Rectal smooth muscle tissue (tissue), 1 donor: ENCODE measurements around the gene TRPM6.
"Not testable (repeated sequence)": the region's sequence is repeated elsewhere in the genome, so short reads cannot be mapped to it uniquely, and the experiment has no call there.

Source experiments
- H3K27ac ChIP-seq: one replicate; pipeline ENCODE4 v1.7.0; 2013; ENCODE audit warnings: low read depth, low read length, inconsistent platforms
- H3K27me3 ChIP-seq: one replicate; pipeline ENCODE4 v1.7.0; 2013; ENCODE audit warnings: low read length; ENCODE audit not compliant: control insufficient read depth, insufficient read depth
- H3K36me3 ChIP-seq: one replicate; pipeline ENCODE4 v1.7.0; 2013; ENCODE audit warnings: low read length; ENCODE audit not compliant: control insufficient read depth, insufficient read depth
- H3K4me1 ChIP-seq: one replicate; pipeline ENCODE4 v1.7.0; 2013; ENCODE audit warnings: low read length; ENCODE audit not compliant: control insufficient read depth, insufficient read depth
- H3K4me3 ChIP-seq: one replicate; pipeline ENCODE4 v1.7.0; 2013; ENCODE audit warnings: low read length
- H3K9ac ChIP-seq: one replicate; pipeline ENCODE4 v1.7.0; 2013; ENCODE audit warnings: low read length

TRPM6 gene, protein sequence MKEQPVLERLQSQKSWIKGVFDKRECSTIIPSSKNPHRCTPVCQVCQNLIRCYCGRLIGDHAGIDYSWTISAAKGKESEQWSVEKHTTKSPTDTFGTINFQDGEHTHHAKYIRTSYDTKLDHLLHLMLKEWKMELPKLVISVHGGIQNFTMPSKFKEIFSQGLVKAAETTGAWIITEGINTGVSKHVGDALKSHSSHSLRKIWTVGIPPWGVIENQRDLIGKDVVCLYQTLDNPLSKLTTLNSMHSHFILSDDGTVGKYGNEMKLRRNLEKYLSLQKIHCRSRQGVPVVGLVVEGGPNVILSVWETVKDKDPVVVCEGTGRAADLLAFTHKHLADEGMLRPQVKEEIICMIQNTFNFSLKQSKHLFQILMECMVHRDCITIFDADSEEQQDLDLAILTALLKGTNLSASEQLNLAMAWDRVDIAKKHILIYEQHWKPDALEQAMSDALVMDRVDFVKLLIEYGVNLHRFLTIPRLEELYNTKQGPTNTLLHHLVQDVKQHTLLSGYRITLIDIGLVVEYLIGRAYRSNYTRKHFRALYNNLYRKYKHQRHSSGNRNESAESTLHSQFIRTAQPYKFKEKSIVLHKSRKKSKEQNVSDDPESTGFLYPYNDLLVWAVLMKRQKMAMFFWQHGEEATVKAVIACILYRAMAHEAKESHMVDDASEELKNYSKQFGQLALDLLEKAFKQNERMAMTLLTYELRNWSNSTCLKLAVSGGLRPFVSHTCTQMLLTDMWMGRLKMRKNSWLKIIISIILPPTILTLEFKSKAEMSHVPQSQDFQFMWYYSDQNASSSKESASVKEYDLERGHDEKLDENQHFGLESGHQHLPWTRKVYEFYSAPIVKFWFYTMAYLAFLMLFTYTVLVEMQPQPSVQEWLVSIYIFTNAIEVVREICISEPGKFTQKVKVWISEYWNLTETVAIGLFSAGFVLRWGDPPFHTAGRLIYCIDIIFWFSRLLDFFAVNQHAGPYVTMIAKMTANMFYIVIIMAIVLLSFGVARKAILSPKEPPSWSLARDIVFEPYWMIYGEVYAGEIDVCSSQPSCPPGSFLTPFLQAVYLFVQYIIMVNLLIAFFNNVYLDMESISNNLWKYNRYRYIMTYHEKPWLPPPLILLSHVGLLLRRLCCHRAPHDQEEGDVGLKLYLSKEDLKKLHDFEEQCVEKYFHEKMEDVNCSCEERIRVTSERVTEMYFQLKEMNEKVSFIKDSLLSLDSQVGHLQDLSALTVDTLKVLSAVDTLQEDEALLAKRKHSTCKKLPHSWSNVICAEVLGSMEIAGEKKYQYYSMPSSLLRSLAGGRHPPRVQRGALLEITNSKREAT (N-terminal part only)

DNA sequence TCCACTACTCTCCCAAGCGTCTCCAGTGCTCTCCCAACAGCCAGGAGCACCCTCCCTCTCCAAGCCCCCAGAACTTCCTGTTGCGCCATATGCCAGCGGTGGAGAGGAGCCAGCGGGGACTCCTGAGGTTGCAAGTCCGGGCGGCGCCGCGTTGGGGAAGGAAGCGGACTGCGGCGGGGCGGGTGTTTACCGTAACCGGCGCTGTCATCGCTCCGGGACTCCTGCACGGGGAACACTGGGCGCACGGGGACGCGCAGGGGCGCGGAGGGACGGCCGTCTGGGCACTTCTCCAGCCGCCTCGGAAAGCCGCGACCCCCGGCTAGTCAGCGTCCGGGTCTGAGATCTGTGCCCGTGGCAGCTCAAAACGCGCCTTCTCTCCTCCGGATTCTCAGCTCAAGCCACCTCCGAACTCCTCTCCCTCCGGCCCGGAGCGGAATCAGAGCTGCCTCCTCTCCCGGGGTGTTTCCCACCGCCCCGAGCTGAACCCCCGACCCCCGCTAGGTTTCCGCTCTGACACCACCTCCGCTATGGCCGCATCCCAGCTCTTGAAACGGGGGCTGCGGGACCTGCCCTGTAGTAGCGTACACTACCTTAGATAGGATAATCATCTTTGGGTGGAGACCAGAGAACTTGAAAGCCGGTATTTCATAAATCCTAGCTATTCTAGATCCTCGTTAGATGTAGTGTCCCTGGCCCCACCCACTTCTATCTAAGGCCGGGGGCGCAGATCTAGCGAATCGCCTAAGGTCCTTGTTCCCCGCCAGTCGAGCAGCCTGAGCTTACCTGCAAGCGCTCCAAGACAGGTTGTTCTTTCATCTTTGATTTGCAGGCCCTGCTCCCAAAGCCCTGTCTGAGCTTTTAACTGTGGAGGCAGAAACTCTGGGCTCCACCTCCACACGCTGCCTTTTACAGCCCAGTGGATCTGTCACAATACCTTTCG lies at the start of gene TRPM6:
Gene TRPM6 (minus strand): TSS at position 881 of the 940 bp plus-strand sequence. CDS start 65 bp downstream, at position 816.
- no peaks in the 10 kb centered on the region for H3K27me3 ChIP-seq
- peaks cover 3% of the 10 kb centered on the region for H3K4me1 ChIP-seq
- peak within 1 kb of the TSS; percentile 69 for H3K4me3 ChIP-seq
- no peak within 1 kb of the TSS for H3K9ac ChIP-seq
- no peaks in the 10 kb centered on the region for H3K36me3 ChIP-seq
- no peak within 1 kb of the TSS for H3K27ac ChIP-seq

DNA sequence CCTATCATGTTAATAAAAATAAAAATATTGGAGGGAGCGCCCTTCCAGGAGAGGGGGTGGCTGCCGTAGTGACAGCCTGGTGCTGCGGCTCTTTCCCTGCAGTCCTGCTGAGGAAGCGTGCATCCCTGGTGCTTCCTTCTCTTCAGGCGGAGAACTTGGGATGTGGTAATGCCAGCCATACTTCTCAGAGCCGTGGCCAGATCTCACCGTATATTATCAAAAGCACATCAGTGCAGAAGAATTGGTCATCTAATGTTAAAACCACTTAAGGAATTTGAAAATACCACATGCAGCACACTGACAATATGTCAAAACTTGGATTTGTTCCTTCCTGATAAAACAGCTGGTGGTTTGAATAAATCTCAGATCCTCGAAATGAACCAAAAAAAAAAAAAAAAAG lies 47.3 kb upstream of the TRPM6 start:
- Histone ChIP-seq H3K27me3 (no peaks in the 10 kb centered on the region), H3K4me3 (no peak overlapping the region), H3K4me1 (no peaks in the 10 kb centered on the region), H3K36me3 (no peaks in the 10 kb centered on the region), H3K27ac (no peak overlapping the region), H3K9ac (no peak overlapping the region)

DNA sequence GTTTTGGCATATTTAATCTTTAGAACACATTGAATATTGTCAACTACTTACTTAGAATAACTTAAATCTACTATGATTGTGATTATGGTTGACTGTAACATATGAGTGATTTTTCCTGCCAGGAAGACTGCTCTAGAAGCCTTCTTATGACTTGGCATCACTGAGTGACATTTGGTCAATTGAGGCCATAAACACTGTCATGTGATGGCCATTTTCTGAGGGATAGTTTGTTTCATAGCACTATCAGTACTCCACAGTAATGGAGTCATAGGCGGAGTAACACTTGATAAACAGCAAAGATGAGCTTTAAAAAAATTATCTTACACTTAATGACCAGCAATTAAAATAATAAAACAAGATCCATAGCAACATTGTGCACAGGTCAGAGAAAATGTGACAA lies 34.0 kb upstream of the TRPM6 start:
- H3K4me1 ChIP-seq, result no peaks in the 10 kb centered on the region
- H3K27me3 ChIP-seq, result no peaks in the 10 kb centered on the region
- no peak overlapping the region for H3K9ac ChIP-seq
- H3K4me3 ChIP-seq, result no peak overlapping the region
- H3K36me3 ChIP-seq, result no peaks in the 10 kb centered on the region
- no peak overlapping the region for H3K27ac ChIP-seq

DNA sequence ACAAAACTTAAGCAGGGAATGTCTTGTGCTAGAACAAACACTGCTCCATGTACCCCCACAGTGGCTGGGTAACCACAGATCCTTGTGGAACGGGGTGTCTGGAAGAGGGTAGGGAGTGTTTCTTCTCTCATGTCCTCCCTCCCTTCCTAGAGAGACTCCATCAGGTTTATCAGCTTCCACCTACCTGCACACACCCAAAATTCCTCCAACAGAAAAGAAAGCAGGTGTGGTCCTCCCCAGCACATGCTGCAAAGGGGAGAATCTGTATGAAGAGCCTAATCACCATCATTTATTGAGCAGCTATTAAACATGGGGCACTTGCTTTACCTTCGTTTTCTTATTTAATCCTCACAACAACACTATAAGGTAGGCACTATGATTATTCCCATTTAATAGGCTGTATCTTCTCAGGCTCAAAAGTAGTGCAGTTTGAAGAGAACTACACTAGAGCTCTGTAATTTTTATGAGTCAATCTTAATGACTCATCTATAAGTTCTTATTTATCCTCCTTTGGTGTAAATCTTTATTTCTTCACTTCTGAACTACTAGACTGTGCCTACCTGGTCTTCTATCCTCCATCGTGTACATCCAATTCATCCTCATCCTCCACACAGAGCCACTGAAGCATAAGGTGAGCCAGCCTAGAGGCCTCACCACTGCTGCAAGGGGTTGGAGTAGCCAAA lies 33.4 kb upstream of the TRPM6 start:
- Histone ChIP-seq H3K9ac (no peak overlapping the region), H3K4me1 (no peaks in the 10 kb centered on the region), H3K27ac (no peak overlapping the region), H3K4me3 (no peak overlapping the region), H3K36me3 (no peaks in the 10 kb centered on the region), H3K27me3 (no peaks in the 10 kb centered on the region)

DNA sequence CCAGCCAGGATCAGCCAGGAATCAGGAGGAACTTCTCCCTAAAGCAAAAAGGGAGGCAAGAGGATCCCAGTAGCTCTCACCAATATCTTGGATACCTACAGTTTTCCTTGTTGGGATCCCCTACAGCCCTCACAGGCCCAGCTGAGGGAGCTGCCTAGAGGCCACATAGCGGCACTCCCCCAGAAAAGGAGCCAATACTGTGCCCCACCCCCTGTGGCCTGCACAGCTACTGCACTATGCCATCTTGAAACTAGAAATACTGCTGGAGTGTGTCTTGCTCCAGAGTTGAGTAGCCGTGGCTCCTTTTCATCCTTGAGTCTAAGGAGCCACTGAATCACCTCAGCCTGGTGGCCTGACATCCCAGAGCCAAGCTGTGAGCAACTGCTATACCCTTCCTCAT lies 22.3 kb upstream of the TRPM6 start:
- no peak overlapping the region for H3K4me3 ChIP-seq
- no peaks in the 10 kb centered on the region for H3K36me3 ChIP-seq
- H3K27me3 ChIP-seq, result peaks cover 4% of the 10 kb centered on the region
- H3K4me1 ChIP-seq, result no peaks in the 10 kb centered on the region
- no peak overlapping the region for H3K9ac ChIP-seq
- no peak overlapping the region for H3K27ac ChIP-seq

DNA sequence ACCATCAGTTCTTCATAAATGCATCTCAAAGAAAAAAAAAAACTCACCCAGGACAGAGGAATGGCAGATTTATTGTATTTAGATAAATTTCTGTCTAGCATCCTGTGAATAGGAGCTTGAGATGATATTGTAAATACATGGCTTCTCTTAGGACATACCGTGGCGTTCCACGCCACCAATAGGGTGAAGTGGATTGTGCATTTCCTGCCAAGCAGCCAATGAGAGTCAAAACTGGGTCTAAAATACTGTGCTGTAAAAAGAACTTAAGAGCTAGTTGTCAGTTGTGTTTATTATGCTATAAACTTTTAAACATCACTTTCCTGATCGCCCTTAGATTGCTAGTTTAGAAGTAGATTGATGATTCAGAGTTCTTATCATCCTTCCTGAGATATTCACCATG lies 20.9 kb upstream of the TRPM6 start:
- Histone ChIP-seq H3K9ac (no peak overlapping the region), H3K36me3 (no peaks in the 10 kb centered on the region), H3K27ac (no peak overlapping the region), H3K27me3 (peaks cover 4% of the 10 kb centered on the region), H3K4me1 (no peaks in the 10 kb centered on the region), H3K4me3 (no peak overlapping the region)

DNA sequence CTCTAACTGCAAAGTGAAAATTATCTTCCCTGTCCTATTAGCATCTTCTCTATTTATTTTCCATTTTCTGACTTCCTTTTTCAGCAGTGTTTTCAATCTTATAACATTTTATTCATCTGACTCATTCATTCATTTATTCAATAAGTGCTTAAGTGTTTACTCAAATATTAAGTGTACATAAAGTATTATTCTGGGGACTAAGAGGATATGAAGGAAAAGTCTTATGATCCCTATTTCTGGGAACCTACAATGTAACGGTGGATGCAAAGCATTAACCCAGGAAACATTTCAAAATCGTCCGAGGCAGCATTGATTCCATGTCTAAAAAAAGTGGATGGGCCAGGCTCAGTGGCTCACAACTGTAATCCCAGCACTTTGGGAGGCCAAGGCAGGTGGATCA lies 19.4 kb upstream of the TRPM6 start:
- Histone ChIP-seq H3K4me1 (no peaks in the 10 kb centered on the region), H3K9ac (no peak overlapping the region), H3K27ac (no peak overlapping the region), H3K36me3 (no peaks in the 10 kb centered on the region), H3K27me3 (peaks cover 4% of the 10 kb centered on the region), H3K4me3 (no peak overlapping the region)

DNA sequence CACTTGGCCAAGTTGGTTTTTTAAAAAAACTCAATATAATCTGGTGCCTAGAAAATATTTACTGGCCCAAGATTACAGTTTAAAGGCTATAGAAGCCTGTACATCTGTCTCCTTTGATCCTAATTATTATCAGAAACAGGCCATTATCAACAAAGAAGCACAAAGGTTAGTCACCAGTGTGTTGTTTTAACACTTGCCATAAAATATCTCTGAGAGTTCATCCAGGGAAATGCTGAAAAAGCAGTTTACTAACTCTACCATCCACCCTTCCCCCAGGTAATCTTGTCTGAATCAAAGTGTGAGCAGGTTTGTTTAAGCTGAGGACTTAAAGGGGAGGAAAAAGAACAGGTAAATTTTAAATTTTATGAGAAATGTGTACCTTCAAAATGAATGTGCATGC lies 13.3 kb upstream of the TRPM6 start:
- Histone ChIP-seq H3K36me3 (no peaks in the 10 kb centered on the region), H3K4me3 (no peak overlapping the region), H3K9ac (no peak overlapping the region), H3K4me1 (no peaks in the 10 kb centered on the region), H3K27me3 (no peaks in the 10 kb centered on the region), H3K27ac (no peak overlapping the region)

DNA sequence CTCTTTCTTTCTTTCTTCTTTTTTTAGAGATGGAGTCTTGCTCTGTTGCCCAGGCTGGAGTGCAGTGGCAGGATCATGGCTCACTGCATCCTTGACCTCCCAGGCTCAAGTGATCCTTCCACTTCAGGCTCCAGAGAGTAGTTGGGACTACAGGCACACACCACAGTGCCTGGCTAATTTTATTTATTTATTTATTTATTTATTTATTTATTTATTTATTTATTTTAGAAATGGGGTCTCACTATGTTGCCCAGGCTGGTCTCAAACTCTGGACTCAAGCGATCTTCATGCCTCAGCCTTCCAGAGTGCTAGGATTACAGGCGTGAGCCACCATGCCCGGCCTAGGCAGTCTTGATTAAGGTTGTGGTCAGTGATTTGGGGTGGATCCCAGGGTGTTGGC lies 728 bp upstream of the TRPM6 start:
- not testable (repeated sequence) for H3K9ac ChIP-seq, H3K27ac ChIP-seq, H3K4me1 ChIP-seq, H3K4me3 ChIP-seq, H3K36me3 ChIP-seq, H3K27me3 ChIP-seq

DNA sequence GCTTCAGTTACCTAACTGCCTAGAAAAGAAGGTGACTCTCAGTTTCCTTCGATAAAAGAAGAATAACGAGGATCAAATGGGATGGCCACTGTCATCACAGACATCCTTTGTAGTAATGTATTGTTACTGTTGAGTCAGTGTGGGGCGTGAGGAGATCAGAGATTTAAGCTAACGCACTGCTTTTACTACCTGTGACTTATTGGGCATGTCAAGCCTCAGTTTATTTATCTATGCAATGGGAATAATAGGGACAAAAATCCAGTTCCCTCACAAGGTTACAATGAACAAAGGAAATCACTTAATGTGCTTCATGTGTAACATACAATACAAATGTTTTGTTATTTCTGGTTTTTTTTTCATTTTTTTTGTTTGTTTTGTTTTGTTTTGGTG lies 255 bp upstream of the TRPM6 start:
- H3K4me1 ChIP-seq, result peaks cover 3% of the 10 kb centered on the region
- no peak overlapping the region for H3K9ac ChIP-seq
- H3K4me3 ChIP-seq, result no peak overlapping the region
- H3K27me3 ChIP-seq, result no peaks in the 10 kb centered on the region
- H3K36me3 ChIP-seq, result no peaks in the 10 kb centered on the region
- H3K27ac ChIP-seq, result no peak overlapping the region

DNA sequence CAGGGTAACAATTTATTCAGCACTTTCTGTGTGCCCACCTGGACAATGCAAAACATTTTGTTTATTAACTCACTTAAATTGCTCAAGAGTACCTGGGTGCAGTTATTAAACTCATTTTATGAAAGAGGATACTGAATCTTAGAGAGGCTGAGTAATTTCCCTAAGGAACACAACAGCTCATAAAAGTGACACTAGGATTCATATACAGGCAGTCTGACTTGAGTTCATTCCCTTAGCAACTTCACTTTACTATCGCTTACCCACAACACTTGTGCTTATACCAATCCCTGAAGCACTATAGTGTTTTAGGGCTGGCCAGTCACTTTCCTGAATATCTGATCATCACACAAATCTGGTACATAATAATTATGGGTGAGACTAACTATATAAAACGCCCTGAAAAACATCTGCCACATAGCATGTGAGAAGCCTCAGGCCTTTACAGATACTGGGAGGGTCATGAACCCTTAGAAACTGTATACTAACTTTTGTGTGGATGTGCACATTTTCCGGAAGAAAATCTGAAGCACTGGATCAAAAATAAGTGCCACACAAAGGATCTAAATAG lies 11.3 kb downstream of the TRPM6 start:
- H3K36me3 ChIP-seq, result no peaks in the 10 kb centered on the region
- no peak overlapping the region for H3K27ac ChIP-seq
- H3K4me3 ChIP-seq, result no peak overlapping the region
- no peaks in the 10 kb centered on the region for H3K27me3 ChIP-seq
- H3K4me1 ChIP-seq, result no peaks in the 10 kb centered on the region
- H3K9ac ChIP-seq, result no peak overlapping the region
